HG03565 (cell line): ENCODE measurements around the gene DEFB113.

Experiments
- ATAC-seq: cut with Tn5 transposase; IDR thresholded peaks from one replicate; pipeline ENCODE4 v1.9.1; 2021; ENCODE audit warnings: mild to moderate bottlenecking, moderate library complexity; ENCODE audit not compliant: unreplicated experiment

DEFB113 gene

GRCh38 chr6:49937811-49938210, 31.6 kb downstream of the DEFB113 start:
- no peak for ATAC-seq

DNA sequence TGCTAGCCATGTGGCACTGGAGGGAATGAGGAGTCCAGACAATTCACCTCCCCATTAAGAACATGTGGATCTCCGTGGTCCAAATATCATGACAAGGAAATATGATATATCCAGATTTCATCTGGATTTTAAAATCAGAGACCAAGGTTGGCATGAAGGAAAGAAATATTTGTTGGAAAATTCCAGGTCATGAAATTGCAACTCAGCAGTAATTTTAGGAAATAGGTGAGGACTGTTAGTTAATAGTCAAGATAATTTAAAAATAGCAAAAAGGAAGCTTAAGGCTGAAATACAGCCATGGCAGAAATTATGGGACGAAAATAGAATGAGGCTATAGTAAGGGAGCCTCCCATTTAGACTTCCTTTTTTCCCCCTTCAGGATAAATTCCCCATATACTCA, 32.4 kb downstream of the DEFB113 start:
- no peak for ATAC-seq

- no peak for ATAC-seq
Measured at GRCh38 chr6:49935387-49935786, 34.0 kb downstream of the DEFB113 start.

DNA sequence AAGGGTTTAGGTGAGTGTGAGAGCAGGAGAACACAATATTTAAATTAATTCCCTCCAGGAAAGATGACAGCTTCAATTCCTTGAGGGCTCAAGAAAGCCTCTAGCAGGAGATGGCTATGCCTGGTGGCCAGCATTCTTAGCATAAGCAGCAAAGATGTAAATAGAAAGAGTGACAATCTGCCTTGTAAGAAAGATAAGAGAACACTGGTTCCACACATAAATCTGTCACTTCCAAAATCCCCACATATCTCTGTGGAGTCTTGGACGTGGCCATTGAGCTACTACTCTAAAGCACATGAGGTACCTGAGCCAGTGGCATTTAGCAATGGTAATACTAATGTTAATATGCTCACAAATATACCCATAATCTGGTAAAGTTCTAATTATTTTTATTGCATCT, 34.7 kb downstream of the DEFB113 start:
- no peak for ATAC-seq

DNA sequence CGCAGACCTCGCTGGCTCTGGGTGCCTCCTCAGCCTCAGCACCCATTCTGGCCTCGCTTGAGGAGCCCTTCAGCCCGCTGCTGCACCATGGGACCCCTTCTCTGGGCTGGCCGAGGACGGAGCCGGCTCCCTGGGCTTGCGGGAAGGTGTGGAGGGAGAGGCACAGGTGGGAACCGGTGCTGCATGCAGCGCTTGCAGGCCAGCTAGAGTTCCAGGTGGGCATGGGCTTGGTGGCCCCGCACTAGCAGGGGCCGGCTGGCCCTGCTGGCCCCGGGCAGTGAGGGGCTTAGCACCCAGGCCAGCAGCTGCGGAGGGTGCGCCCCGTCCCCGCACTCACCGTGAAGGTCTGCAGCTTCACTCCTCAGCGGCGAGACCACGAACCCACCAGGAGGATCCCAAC, 35.9 kb downstream of the DEFB113 start:
- no peak for ATAC-seq

- ATAC-seq = no peak
Measured at GRCh38 chr6:49929340-49929739, 40.1 kb downstream of the DEFB113 start.

GRCh38 chr6:49923826-49924225, 45.6 kb downstream of the DEFB113 start:
- ATAC-seq = no peak

GRCh38 chr6:49919935-49920644, 49.3 kb downstream of the DEFB113 start:
- no peak for ATAC-seq

DNA sequence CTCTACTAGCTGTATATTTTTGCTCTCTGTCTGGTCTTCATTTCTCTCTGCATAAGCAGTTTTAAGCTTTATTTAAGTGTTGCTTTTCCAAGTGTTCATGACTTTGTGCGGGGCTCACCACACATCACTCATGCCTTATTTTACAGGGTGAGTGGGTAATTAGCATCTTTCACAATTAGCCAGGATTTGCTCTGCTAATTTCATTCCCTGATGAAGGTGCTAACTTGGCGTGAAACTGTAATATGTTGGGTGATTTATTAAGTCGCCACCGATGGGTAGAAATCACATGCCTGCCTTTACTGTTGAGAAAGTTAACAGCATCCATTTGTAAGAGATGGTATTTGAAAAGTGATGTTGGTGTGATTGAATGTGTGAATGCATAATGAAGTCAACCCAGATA, 50.2 kb downstream of the DEFB113 start:
- ATAC-seq = no peak

- ATAC-seq = no peak
Measured at GRCh38 chr6:49918787-49919186, 50.6 kb downstream of the DEFB113 start.
